GM12891 (cell line): Measurements from ENCODE around the gene CLIC1.

Experiments used
- PAX5 ChIP-seq: IDR thresholded peaks from 2 replicates; pipeline ENCODE4 v1.6.1; 2011; ENCODE audit warnings: low read length, moderate library complexity, mild to moderate bottlenecking; ENCODE audit not compliant: insufficient read depth, severe bottlenecking
- POLR2A ChIP-seq: IDR thresholded peaks from 2 replicates; pipeline ENCODE4 v1.6.1; 2011; ENCODE audit warnings: low read depth, low read length, control low read depth
- POU2F2 ChIP-seq: IDR thresholded peaks from 2 replicates; pipeline ENCODE4 v1.6.1; 2011; ENCODE audit warnings: low read depth, mild to moderate bottlenecking, control low read depth, low read length, moderate library complexity

- TF ChIP-seq PAX5 (no peak), POLR2A (no peak), POU2F2 (no peak)
Measured at GRCh38 chr6:31762356-31762755, 26.0 kb upstream of the CLIC1 start, which contains the start of gene SAPCD1.
